HL-60 (cell line): ENCODE data around the gene ANKRD22.

ENCODE experiments used
- DNase-seq, 2 experiments: peaks; one replicate each; pipeline ENCODE4 v3.0.0-alpha.2; 2010 to 2020; ENCODE audit warnings: low read depth in 1 of 2, low spot score in 1 of 2
- H3K27ac ChIP-seq: fragments of 250-450 bp; sonication (Bioruptor Pico); replicated peaks from 2 replicates; pipeline ENCODE4 v1.5.1; 2020; ENCODE audit warnings: mild to moderate bottlenecking, moderate library complexity
- H3K27me3 ChIP-seq: fragments of 250-450 bp; sonication (Bioruptor Pico); 2 replicates; pipeline ENCODE4 v1.5.1; 2021; ENCODE audit warnings: mild to moderate bottlenecking, moderate library complexity; ENCODE audit not compliant: insufficient read depth, poor library complexity, severe bottlenecking
- H3K4me3 ChIP-seq: replicated peaks from 2 replicates; pipeline ENCODE4 v1.5.1; 2011; ENCODE audit warnings: mild to moderate bottlenecking, control low read depth, low read length; ENCODE audit not compliant: insufficient read depth
- CTCF ChIP-seq: IDR thresholded peaks from one replicate; pipeline ENCODE4 v1.5.1; 2011; ENCODE audit warnings: low read length, control low read depth, inconsistent platforms; ENCODE audit not compliant: insufficient read depth
- GABPA ChIP-seq: IDR thresholded peaks from 2 replicates; pipeline ENCODE4 v1.6.1; 2012; ENCODE audit warnings: low read depth
- POLR2AphosphoS5 ChIP-seq: IDR thresholded peaks from 2 replicates; pipeline ENCODE4 v1.6.1; 2012; ENCODE audit warnings: low read depth
- REST ChIP-seq: IDR thresholded peaks from 2 replicates; pipeline ENCODE4 v1.6.1; 2012; ENCODE audit warnings: low read depth; ENCODE audit not compliant: insufficient replicate concordance
- SPI1 ChIP-seq: IDR thresholded peaks from 2 replicates; pipeline ENCODE4 v1.6.1; 2012; ENCODE audit warnings: low read depth, mild to moderate bottlenecking, borderline replicate concordance

The ANKRD22 gene

GRCh38 chr10:88896372-88896993, 44.8 kb upstream of the ANKRD22 start:
- no peak for DNase-seq
- no peak overlapping the region for H3K27ac ChIP-seq

GRCh38 chr10:88895250-88895649, 43.6 kb upstream of the ANKRD22 start:
- Histone ChIP-seq H3K27ac (no peak overlapping the region), H3K27me3 (no peaks in the 10 kb centered on the region), H3K4me3 (no peak overlapping the region)
- TF ChIP-seq SPI1 (no peak), GABPA (no peak), CTCF (no peak), POLR2AphosphoS5 (no peak), REST (no peak)
- DNase-seq = no peak

More at GRCh38 chr10:88896372-88896993, 44.8 kb upstream of the ANKRD22 start:
- H3K4me3 ChIP-seq = no peak overlapping the region
- TF ChIP-seq SPI1 (no peak), CTCF (no peak), REST (no peak), GABPA (no peak), POLR2AphosphoS5 (no peak)
- H3K27me3 ChIP-seq = no peaks in the 10 kb centered on the region

GRCh38 chr10:88893611-88894010, 42.0 kb upstream of the ANKRD22 start:
- DNase-seq = no peak
- Histone ChIP-seq H3K4me3 (no peak overlapping the region), H3K27ac (no peak overlapping the region), H3K27me3 (no peaks in the 10 kb centered on the region)
- TF ChIP-seq REST = no peak
- TF ChIP-seq GABPA = no peak
- TF ChIP-seq SPI1 = no peak
- TF ChIP-seq CTCF = no peak
- TF ChIP-seq POLR2AphosphoS5 = no peak
